ENCODE results near the gene RPP25L.

GRCh38 chr9:34564617-34565016, 47.3 kb downstream of the RPP25L start:
- TF ChIP-seq CEBPB (IDR thresholded peaks at IDR 0.05; ENCODE audit: low read depth) (no peak), SIN3A (IDR thresholded peaks at IDR 0.05; ENCODE audit: low read depth) (no peak), POLR2AphosphoS5 (IDR thresholded peaks at IDR 0.05; ENCODE audit: low read depth, low read length) (no peak), ZBTB33 (IDR thresholded peaks at IDR 0.05; ENCODE audit: extremely low read depth, insufficient replicate concordance, low read length) (no peak)
- TF ChIP-seq, protein P1, sequence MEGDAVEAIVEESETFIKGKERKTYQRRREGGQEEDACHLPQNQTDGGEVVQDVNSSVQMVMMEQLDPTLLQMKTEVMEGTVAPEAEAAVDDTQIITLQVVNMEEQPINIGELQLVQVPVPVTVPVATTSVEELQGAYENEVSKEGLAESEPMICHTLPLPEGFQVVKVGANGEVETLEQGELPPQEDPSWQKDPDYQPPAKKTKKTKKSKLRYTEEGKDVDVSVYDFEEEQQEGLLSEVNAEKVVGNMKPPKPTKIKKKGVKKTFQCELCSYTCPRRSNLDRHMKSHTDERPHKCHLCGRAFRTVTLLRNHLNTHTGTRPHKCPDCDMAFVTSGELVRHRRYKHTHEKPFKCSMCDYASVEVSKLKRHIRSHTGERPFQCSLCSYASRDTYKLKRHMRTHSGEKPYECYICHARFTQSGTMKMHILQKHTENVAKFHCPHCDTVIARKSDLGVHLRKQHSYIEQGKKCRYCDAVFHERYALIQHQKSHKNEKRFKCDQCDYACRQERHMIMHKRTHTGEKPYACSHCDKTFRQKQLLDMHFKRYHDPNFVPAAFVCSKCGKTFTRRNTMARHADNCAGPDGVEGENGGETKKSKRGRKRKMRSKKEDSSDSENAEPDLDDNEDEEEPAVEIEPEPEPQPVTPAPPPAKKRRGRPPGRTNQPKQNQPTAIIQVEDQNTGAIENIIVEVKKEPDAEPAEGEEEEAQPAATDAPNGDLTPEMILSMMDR (IDR thresholded peaks at IDR 0.05 in 2 of 3, conservative IDR thresholded peaks at IDR 0.05 in 1 of 3; ENCODE audit: borderline replicate concordance in 1 of 3, insufficient read depth in 1 of 3, low read depth in 2 of 3, low read length in 2 of 3): no peak

Data from HCT116 (cell line).